Chondrocyte (in vitro differentiated cells): Measurements from ENCODE around the gene SLC22A6. TPM values are rescaled to one million over a fixed set of nuclear protein-coding genes. Genes with fewer than 3 reads are reported as not detected.
A peak's percentile ranks its signal among the peaks of the same experiment; 100 is the strongest.

Experiments
- DNase-seq: peaks from one replicate; pipeline ENCODE4 v3.0.0; 2021; ENCODE audit warnings: mixed read lengths, low spot score
- H3K27ac Mint-ChIP-seq: one replicate; pipeline ENCODE4 v1.8.0; 2021; ENCODE audit warnings: mild to moderate bottlenecking, moderate library complexity, mixed read lengths; ENCODE audit not compliant: unreplicated experiment
- H3K27me3 Mint-ChIP-seq: 2 replicates; pipeline ENCODE4 v1.8.0; 2021; ENCODE audit warnings: low read depth, mixed read lengths
- H3K36me3 Mint-ChIP-seq: 2 replicates; pipeline ENCODE4 v1.8.0; 2021; ENCODE audit warnings: low read depth, mixed read lengths
- H3K4me1 Mint-ChIP-seq: 2 replicates; pipeline ENCODE4 v1.8.0; 2021; ENCODE audit warnings: low read depth, mild to moderate bottlenecking, mixed read lengths
- H3K4me3 Mint-ChIP-seq: one replicate; pipeline ENCODE4 v1.8.0; 2021; ENCODE audit warnings: mild to moderate bottlenecking, moderate library complexity, mixed read lengths; ENCODE audit not compliant: unreplicated experiment
- H3K9me3 Mint-ChIP-seq: 2 replicates; pipeline ENCODE4 v1.8.0; 2021; ENCODE audit warnings: low read depth, mixed read lengths
- CTCF ChIP-seq: fragments of 200-600 bp; sonication (generic); IDR thresholded peaks from 2 replicates; pipeline ENCODE4 v1.5.0; 2021; ENCODE audit warnings: antibody characterized with exemption, mild to moderate bottlenecking, moderate library complexity
- total RNA-seq: library from RNA; stranded (reverse); gene quantifications from 3 replicates; pipeline ENCODE4 v1.2.1, GENCODE V29; 2021

SLC22A6 gene
- total RNA-seq, 1 donor from 2014 or later = not detected

GRCh38 chr11:62974848-62975522 lies 9.8 kb downstream of the SLC22A6 start:
- H3K36me3 Mint-ChIP-seq = no peaks in the 10 kb centered on the region
- H3K27me3 Mint-ChIP-seq = peaks cover 19% of the 10 kb centered on the region
- no peaks in the 10 kb centered on the region for H3K4me1 Mint-ChIP-seq
- no peak overlapping the region for H3K27ac Mint-ChIP-seq
- no peaks in the 10 kb centered on the region for H3K9me3 Mint-ChIP-seq
- H3K4me3 Mint-ChIP-seq = no peak overlapping the region
- peak; percentile 66 for TF ChIP-seq CTCF
- no peak for DNase-seq

GRCh38 chr11:62965574-62965973 lies 19.2 kb downstream of the SLC22A6 start:
- H3K4me3 Mint-ChIP-seq = no peak overlapping the region
- peaks cover 1% of the 10 kb centered on the region for H3K36me3 Mint-ChIP-seq

GRCh38 chr11:62962391-62962790 lies 22.4 kb downstream of the SLC22A6 start:
- peaks cover 13% of the 10 kb centered on the region for H3K27me3 Mint-ChIP-seq
- no peak overlapping the region for H3K4me3 Mint-ChIP-seq
- H3K9me3 Mint-ChIP-seq = no peaks in the 10 kb centered on the region
- TF ChIP-seq CTCF = no peak
- no peak for DNase-seq
- H3K36me3 Mint-ChIP-seq = no peaks in the 10 kb centered on the region
- no peak overlapping the region for H3K27ac Mint-ChIP-seq
- H3K4me1 Mint-ChIP-seq = peaks cover 13% of the 10 kb centered on the region

More at GRCh38 chr11:62965574-62965973, 19.2 kb downstream of the SLC22A6 start:
- TF ChIP-seq CTCF = no peak
- Mint-ChIP-seq H3K27me3 (peaks cover 30% of the 10 kb centered on the region), H3K4me1 (no peaks in the 10 kb centered on the region), H3K27ac (no peak overlapping the region), H3K9me3 (no peaks in the 10 kb centered on the region)
- no peak for DNase-seq

- H3K27ac Mint-ChIP-seq = no peak overlapping the region
- no peaks in the 10 kb centered on the region for H3K9me3 Mint-ChIP-seq
- H3K4me1 Mint-ChIP-seq = peaks cover 13% of the 10 kb centered on the region
- H3K27me3 Mint-ChIP-seq = peaks cover 1% of the 10 kb centered on the region
- no peaks in the 10 kb centered on the region for H3K36me3 Mint-ChIP-seq
- DNase-seq = no peak
- no peak overlapping the region for H3K4me3 Mint-ChIP-seq
- TF ChIP-seq CTCF = no peak
Observed at GRCh38 chr11:62961017-62961570, 23.7 kb downstream of the SLC22A6 start.

- TF ChIP-seq CTCF = no peak
- Mint-ChIP-seq H3K27ac (no peak overlapping the region), H3K36me3 (no peaks in the 10 kb centered on the region), H3K9me3 (no peaks in the 10 kb centered on the region), H3K4me3 (no peak overlapping the region), H3K27me3 (peaks cover 6% of the 10 kb centered on the region), H3K4me1 (peaks cover 13% of the 10 kb centered on the region)
- no peak for DNase-seq
Observed at GRCh38 chr11:62959422-62959980, 25.3 kb downstream of the SLC22A6 start.
